H9 (cell line): ENCODE measurements around the gene STAB1. TPM values are rescaled to one million over a fixed set of nuclear protein-coding genes. Genes with fewer than 3 reads are reported as not detected.

Experiments used
- DNase-seq: peaks from one replicate; pipeline ENCODE4 v3.0.0-alpha.2; 2017
- H2AFZ ChIP-seq: one replicate; pipeline ENCODE4 v1.6.1; 2013; ENCODE audit warnings: mild to moderate bottlenecking, low read length, control low read depth, moderate library complexity
- H2AK5ac ChIP-seq: 2 replicates; pipeline ENCODE4 v1.6.1; 2013; ENCODE audit warnings: low read length, control low read depth, mixed read lengths; ENCODE audit not compliant: insufficient read length
- H2BK120ac ChIP-seq: one replicate; pipeline ENCODE4 v1.6.1; 2013; ENCODE audit warnings: low read depth, mild to moderate bottlenecking, low read length, control low read depth, inconsistent platforms; ENCODE audit not compliant: poor library complexity, severe bottlenecking
- H2BK12ac ChIP-seq: 2 replicates; pipeline ENCODE4 v1.6.1; 2013; ENCODE audit warnings: low read length, control low read depth, mixed read lengths, low read depth; ENCODE audit not compliant: insufficient read length
- H2BK15ac ChIP-seq: 2 replicates; pipeline ENCODE4 v1.6.1; 2013; ENCODE audit warnings: low read depth, low read length, control low read depth
- H2BK20ac ChIP-seq: one replicate; pipeline ENCODE4 v1.6.1; 2013; ENCODE audit warnings: low read depth, mild to moderate bottlenecking, low read length, control low read depth, inconsistent platforms; ENCODE audit not compliant: poor library complexity, severe bottlenecking
- H2BK5ac ChIP-seq: 2 replicates; pipeline ENCODE4 v1.6.1; 2013; ENCODE audit warnings: low read length, control low read depth, mixed read lengths; ENCODE audit not compliant: insufficient read length
- H3K14ac ChIP-seq: 2 replicates; pipeline ENCODE4 v1.6.1; 2013; ENCODE audit warnings: low read length, control low read depth; ENCODE audit not compliant: insufficient read depth
- H3K18ac ChIP-seq: 2 replicates; pipeline ENCODE4 v1.6.1; 2013; ENCODE audit warnings: low read depth, mild to moderate bottlenecking, mixed read lengths, low read length, control low read depth; ENCODE audit not compliant: insufficient read length
- H3K23ac ChIP-seq: 2 replicates; pipeline ENCODE4 v1.6.1; 2013; ENCODE audit warnings: low read length, control low read depth, mixed read lengths, low read depth; ENCODE audit not compliant: insufficient read length
- H3K23me2 ChIP-seq: 2 replicates; pipeline ENCODE4 v1.6.1; 2013; ENCODE audit warnings: low read depth, mild to moderate bottlenecking, mixed read lengths, low read length, control low read depth; ENCODE audit not compliant: insufficient read length, poor library complexity, severe bottlenecking
- H3K27ac ChIP-seq: 2 replicates; pipeline ENCODE4 v1.5.1; 2013; ENCODE audit warnings: low read length, control low read depth, mixed read lengths, low read depth; ENCODE audit not compliant: insufficient read length
- H3K27me3 ChIP-seq: 2 replicates; pipeline ENCODE4 v1.6.1; 2013; ENCODE audit warnings: low read length, control low read depth, inconsistent platforms; ENCODE audit not compliant: insufficient read depth
- H3K4ac ChIP-seq: 2 replicates; pipeline ENCODE4 v1.6.1; 2013; ENCODE audit warnings: low read depth, mild to moderate bottlenecking, control low read depth, inconsistent platforms, low read length, moderate library complexity
- H3K4me1 ChIP-seq: 2 replicates; pipeline ENCODE4 v1.6.1; 2013; ENCODE audit warnings: low read length, control low read depth, inconsistent platforms; ENCODE audit not compliant: insufficient read depth
- H3K4me2 ChIP-seq: 2 replicates; pipeline ENCODE4 v1.6.1; 2013; ENCODE audit warnings: low read length, control low read depth, mixed read lengths; ENCODE audit not compliant: insufficient read length, insufficient read depth
- H3K56ac ChIP-seq: 2 replicates; pipeline ENCODE4 v1.6.1; 2013; ENCODE audit warnings: low read depth, mild to moderate bottlenecking, mixed read lengths, low read length, control low read depth; ENCODE audit not compliant: insufficient read length
- H3K79me1 ChIP-seq: 2 replicates; pipeline ENCODE4 v1.6.1; 2013; ENCODE audit warnings: low read depth, mild to moderate bottlenecking, moderate library complexity, low read length, control low read depth, inconsistent platforms; ENCODE audit not compliant: insufficient read depth, poor library complexity, severe bottlenecking
- H3K79me2 ChIP-seq: 2 replicates; pipeline ENCODE4 v1.6.1; 2013; ENCODE audit warnings: low read length, control low read depth, inconsistent platforms; ENCODE audit not compliant: insufficient read depth
- H3K9ac ChIP-seq: 2 replicates; pipeline ENCODE4 v1.6.1; 2013; ENCODE audit warnings: low read length, control low read depth, mixed read lengths; ENCODE audit not compliant: insufficient read length; ENCODE audit errors: extremely low read depth
- H3K9me3 ChIP-seq: one replicate; pipeline ENCODE4 v1.6.1; 2013; ENCODE audit warnings: low read depth, low read length, inconsistent platforms; ENCODE audit not compliant: control insufficient read depth
- H3T11ph ChIP-seq: one replicate; pipeline ENCODE4 v1.6.1; 2013; ENCODE audit warnings: mild to moderate bottlenecking, low read length, control low read depth, inconsistent platforms
- H4K20me1 ChIP-seq: one replicate; pipeline ENCODE4 v1.6.1; 2013; ENCODE audit not compliant: control insufficient read depth, insufficient read length, insufficient read depth
- H4K5ac ChIP-seq: 2 replicates; pipeline ENCODE4 v1.6.1; 2013; ENCODE audit warnings: low read depth, mild to moderate bottlenecking, mixed read lengths, low read length, control low read depth; ENCODE audit not compliant: insufficient read length
- H4K8ac ChIP-seq: replicated peaks from 2 replicates; pipeline ENCODE4 v1.6.1; 2013; ENCODE audit warnings: low read length, control low read depth, mixed read lengths, low read depth; ENCODE audit not compliant: insufficient read length
- H4K91ac ChIP-seq: 2 replicates; pipeline ENCODE4 v1.6.1; 2013; ENCODE audit warnings: low read depth, mild to moderate bottlenecking, moderate library complexity, mixed read lengths, low read length, control low read depth; ENCODE audit not compliant: insufficient read length
- H3K27ac Mint-ChIP-seq, 3 experiments: 2 replicates in 2 of 3; 3 replicates in 1 of 3; pipeline ENCODE4 v1.8.0; 2020 to 2021; ENCODE audit warnings: mixed read lengths in 3 of 3, mild to moderate bottlenecking in 1 of 3, moderate library complexity in 1 of 3
- H3K27me3 Mint-ChIP-seq: 2 replicates; pipeline ENCODE4 v1.8.0; 2021; ENCODE audit warnings: low read depth, mild to moderate bottlenecking, moderate library complexity, mixed read lengths
- H3K36me3 Mint-ChIP-seq, 3 experiments: 2 replicates in 2 of 3; 3 replicates in 1 of 3; pipeline ENCODE4 v1.8.0; 2020 to 2021; ENCODE audit warnings: low read depth in 3 of 3, mixed read lengths in 3 of 3; ENCODE audit not compliant: insufficient read depth in 1 of 3
- H3K4me1 Mint-ChIP-seq, 2 experiments: 2 replicates each; pipeline ENCODE4 v1.8.0; 2020; ENCODE audit warnings: mixed read lengths in 2 of 2
- H3K4me3 Mint-ChIP-seq, 2 experiments: 2 replicates in 1 of 2; 3 replicates in 1 of 2; pipeline ENCODE4 v1.8.0; 2020 to 2021; ENCODE audit warnings: mild to moderate bottlenecking in 2 of 2, mixed read lengths in 2 of 2, moderate library complexity in 1 of 2
- H3K9me3 Mint-ChIP-seq, 2 experiments: 2 replicates in 1 of 2; 3 replicates in 1 of 2; pipeline ENCODE4 v1.8.0; 2020; ENCODE audit warnings: mild to moderate bottlenecking in 2 of 2, mixed read lengths in 2 of 2, moderate library complexity in 1 of 2
- CTCF ChIP-seq: fragments of 200-600 bp; sonication (generic); conservative IDR thresholded peaks from 3 replicates; pipeline ENCODE4 v1.8.0; 2021; ENCODE audit warnings: antibody characterized with exemption, mild to moderate bottlenecking
- WGBS: extraction: QIAGEN DNeasy Blood & Tissue Kit; methylation state at CpG from one replicate; pipeline ENCODE4 v1.1.7; 2013; ENCODE audit warnings: missing lambda C conversion rate, low lambda C conversion rate, mixed read lengths; ENCODE audit not compliant: insufficient read length; ENCODE audit errors: extremely low coverage; 5-methylcytosine and 5-hydroxymethylcytosine counted together
- total RNA-seq: library from RNA; stranded (reverse); gene quantifications from 2 replicates; pipeline ENCODE4 v1.2.1, GENCODE V29; 2021

The STAB1 gene
- total RNA-seq, 1 experiment from 2014 or later, result 1.5 TPM

DNA sequence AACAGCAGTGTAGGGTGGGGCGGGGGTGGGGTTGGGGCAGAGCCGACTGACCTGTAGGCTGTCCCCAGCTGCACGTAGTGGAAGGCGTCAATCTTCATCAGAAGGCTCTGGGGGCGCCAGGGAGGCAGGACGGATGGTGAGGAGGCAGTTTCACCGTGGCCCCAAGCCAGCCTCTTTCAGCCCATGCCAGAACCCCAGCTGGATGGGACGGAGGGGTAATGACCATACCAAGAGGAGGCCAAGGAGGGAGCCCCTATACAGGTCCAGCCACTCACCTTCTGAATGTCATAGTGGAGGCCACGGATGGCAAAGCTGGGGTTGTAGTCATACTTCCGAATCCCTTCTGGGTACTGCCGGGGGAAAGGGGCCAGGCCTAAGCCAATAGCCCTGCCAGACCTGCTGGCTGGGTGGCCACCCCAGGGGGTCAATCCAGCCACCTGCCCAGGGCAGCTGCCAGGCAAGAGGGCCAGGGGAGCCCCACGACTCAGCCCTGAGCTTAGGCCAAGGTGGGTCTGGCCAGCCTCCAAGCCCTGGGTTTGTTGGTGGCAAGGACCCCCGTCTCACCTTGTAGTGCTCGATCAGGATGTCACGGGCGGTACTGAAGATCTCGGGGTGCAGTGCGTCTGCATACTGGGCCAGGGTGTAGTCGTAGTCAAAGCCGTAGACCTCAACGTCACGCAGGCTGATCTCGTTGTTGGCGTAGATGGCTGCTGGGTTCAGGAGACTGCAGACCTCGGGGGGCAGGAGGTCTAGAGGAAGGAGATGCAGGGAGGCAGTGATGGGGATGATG lies 33.6 kb downstream of the STAB1 start:
- Histone ChIP-seq H3K79me1 (no peaks in the 10 kb centered on the region), H4K5ac (no peak overlapping the region), H2AK5ac (no peak overlapping the region), H3K9me3 (no peaks in the 10 kb centered on the region), H3K9ac (no peak overlapping the region), H4K20me1 (no peaks in the 10 kb centered on the region), H3K79me2 (peaks cover 2% of the 10 kb centered on the region; the same call in 1 of the 2 replicates), H3K14ac (no peak overlapping the region), H4K91ac (no peak overlapping the region), H2BK15ac (no peak overlapping the region), H3K27ac (no peak overlapping the region), H2BK20ac (no peak overlapping the region), H3K23ac (no peak overlapping the region), H3K4ac (no peak overlapping the region), H3K4me1 (no peaks in the 10 kb centered on the region), H2AFZ (no peak overlapping the region), H4K8ac (no peak overlapping the region), H3K23me2 (peaks cover 8% of the 10 kb centered on the region), H3T11ph (no peak overlapping the region), H3K18ac (no peak overlapping the region), H3K27me3 (no peaks in the 10 kb centered on the region), H2BK12ac (no peak overlapping the region), H2BK5ac (no peak overlapping the region), H2BK120ac (no peak overlapping the region), H3K4me2 (no peak overlapping the region), H3K56ac (no peak overlapping the region)
- peaks cover 9 to 10% of the 10 kb centered on the region in 2 experiments for H3K4me1 Mint-ChIP-seq
- no peaks in the 10 kb centered on the region for H3K27me3 Mint-ChIP-seq
- no CpG with 5 or more reads among the region's 25 CpGs for WGBS
- peaks cover 28 to 60% (median 59%) of the 10 kb centered on the region in 3 experiments; a peak in 6 of 7 replicates for H3K36me3 Mint-ChIP-seq
- no peak overlapping the region for H3K4me3 Mint-ChIP-seq
- no peak for TF ChIP-seq CTCF
- no peaks in the 10 kb centered on the region for H3K9me3 Mint-ChIP-seq
- DNase-seq, result no peak
- H3K27ac Mint-ChIP-seq, result peak overlapping the region in 1 of 3 experiments; percentile 68; a peak in 2 of 7 replicates
